Activated CD8-positive, alpha-beta memory T cell treated with anti-CD3 and anti-CD28 coated beads, Interleukin-2, amount 50 U/mL, for 4 hours (primary cell): Measurements from ENCODE around the gene TMEM114.

Experiments
- DNase-seq: peaks from one replicate; pipeline ENCODE4 v3.0.0-alpha.2; 2020

Gene TMEM114

DNA sequence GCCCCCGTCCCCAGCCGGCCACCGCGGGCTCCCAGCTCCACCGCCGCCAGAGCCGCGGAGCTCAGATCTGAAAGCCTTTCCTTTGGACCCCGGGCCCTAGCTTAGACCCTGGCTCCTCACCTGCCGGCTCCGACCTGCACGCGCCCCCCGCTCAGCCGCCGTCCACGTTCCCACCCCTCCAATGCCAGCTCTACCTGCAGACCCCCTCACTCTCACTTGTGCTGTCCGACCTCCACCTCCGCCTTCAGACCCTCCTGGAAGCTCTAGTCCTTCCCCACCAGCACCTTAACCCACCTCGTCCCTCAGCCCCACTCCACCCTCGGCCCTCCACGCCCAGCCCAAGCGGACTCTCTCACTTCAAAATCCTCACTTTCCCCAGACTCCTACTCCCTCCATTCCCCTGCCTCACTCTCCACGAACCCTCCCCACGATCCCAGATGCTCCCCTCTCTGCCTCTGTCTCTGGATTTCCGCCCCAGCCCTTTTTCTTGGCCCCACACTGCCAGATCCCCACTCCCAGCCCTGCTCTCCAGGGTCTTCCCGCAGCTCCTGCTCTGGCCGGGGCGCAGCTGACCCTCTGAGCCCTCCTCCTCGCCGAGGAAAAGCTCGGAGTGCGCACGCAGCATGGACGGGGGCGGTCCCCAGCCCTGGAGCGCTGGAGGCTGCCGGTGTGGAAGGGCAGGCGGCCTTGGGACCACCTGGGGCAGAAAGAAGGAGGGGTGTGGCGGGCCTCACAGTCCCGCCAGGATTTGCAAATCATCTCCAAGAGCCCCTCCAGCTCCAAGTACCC lies at the start of gene TMEM114:
TMEM114 (minus strand) TSS at position 612 of the 789 bp plus-strand sequence. CDS start 673 bp downstream, outside the sequence.
- DNase-seq: no peak

DNA sequence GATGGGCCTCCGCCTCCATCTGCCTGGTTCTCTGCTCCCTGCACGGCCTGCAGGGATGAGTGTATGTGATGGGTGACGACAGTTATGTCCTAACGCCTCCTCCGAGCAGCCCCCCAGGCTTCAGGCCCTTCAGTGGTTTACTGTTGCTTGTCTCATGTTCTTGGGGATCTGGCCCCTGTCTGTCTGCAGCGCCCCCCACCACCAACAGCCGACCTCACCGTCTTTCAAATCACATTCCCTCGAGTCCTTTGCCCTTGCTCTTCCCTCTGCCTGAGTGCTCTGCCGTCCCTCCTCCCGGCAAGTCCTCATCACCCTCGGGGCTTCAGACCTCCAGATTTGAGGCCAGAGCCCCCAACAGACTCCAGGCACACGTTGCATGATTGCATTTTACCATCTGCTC lies 49.4 kb upstream of the TMEM114 start:
- no peak for DNase-seq

DNA sequence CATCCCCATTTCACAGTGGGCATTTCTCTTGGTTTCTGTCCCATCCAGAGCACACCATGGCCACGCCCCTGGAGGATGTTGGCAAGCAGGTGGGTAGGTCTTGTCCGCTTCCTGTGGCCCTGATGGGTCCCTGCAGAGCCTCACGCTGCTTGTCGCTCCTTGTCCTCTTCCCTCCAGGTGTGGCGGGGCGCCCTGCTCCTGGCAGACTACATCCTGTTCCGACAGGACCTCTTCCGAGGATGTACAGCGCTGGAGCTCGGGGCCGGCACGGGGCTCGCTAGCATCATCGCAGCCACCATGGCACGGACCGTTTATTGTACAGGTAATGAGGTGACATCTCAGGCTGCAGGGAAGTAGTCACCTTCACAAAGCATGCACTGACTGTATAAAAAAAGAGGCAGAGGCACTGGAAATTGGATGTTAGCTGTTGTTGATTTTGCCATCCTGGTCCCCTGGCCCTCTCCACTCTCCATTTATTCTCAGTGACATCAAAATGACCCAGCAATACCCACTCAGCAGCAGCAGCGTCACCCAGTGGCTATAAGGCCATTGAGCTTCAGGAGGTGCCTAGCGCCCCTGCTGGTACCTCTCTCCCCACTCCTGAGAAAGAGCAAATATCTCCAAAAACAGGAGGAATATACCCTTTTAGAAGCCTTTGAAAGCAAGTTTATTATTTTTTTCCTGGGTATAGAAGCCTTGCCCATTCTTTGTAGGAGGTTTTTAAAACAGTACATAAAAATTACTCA lies 44.9 kb upstream of the TMEM114 start:
- no peak for DNase-seq

DNA sequence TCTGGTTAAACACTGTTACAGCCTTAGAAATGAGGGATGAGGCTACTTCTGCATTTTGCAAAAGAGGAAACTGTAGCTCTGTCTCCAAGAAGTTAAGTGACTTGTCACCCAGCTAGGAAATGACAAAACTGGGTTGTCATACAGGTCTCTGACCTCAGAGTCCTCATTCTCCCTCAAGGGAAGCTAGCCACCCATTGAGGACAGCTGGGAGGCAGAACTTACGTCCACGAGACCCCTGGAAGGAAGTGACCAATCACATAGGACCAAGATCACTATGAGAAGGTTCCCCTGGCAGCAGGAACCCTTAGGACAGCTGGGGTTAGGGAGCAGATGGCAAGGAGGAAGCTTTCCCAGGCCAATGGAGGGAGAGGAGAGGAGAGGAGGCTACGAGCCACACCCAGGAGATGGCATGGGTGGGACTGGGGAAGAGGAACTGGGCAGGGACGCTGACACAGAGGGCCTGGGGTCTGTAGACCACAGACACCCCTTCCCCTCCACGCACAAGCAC lies 42.4 kb upstream of the TMEM114 start:
- DNase-seq: no peak

DNA sequence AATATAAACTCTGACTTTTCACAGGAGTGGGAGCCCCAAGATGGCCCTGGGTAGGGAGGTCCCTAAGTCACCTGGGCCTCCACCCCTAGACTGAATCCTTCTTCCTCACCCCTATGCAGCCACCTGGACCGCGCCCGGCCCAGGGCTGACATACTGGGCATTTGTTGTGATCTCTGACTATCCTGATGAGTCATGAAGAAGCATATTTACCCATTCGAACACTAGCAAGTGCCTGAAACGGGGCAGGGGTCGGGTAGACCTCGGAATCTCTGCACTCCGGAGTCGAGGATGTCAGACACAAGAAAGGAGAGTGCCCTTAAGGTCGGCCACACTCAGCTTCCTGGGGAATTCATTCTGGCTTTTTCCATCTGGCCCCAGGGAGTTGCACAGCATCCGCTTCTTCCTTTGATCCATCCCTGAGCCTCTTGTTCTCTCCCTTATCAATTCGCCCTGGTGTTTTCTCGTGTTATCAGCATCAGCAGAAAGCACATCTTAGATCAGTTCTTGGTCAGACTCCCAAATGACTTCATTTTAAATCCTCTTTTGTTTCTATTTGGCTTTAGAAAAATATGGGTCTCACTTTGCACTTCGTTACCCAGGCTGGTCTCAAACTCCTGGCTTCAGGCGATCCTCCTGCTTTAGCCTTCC lies 41.6 kb upstream of the TMEM114 start:
- DNase-seq: no peak

DNA sequence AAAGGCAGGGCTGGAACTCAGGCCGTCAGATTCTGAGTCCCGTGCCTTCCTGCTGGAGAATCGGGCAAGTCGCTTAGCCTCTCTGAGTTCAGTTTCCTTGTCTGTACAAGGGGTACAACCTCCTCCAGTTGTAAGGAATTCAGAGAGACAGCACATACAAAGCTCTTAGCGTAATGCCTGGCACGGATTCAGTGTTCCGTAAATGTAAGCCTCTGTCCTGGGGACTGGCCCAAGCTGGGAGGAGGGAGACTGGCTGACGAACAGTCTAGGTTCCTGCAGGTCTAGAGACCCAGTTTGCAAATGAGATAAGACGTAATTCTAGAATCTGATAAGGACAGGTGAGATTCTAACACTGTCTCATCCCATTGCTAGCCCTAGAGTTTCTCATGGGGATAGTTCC lies 41.1 kb upstream of the TMEM114 start:
- no peak for DNase-seq

DNA sequence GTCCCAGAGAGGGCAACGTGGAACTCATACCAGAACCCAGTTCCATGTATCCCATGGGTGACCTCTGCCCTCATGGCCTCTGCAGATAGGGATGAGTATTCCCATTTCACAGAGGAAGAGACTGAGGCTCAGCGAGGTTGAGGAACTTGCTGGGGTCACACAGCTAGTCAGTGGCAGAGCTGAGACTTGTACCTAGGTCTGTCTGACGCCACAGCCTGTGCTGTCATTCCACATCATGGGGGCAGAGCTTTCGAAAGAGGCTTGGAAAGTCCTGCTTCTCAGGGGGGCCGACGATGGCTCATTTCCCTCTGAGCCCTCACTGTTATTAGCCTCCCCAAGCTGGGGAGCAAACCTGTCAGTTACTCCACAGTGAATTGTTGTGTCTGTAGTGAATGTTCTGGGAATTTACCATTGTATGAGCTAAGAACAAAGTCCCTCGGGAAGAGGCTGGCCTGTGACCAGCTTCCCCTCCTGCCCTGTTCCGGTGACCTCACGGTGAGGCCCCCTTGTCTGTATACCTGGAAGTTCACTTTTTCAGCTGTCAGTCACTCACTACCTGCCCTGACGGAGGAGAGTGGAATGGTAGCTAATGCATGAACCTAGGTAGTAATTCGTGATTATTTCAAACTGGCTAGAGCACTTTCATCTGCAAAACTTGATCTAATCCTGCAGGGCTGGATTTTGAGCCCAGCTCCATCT lies 40.1 kb upstream of the TMEM114 start:
- no peak for DNase-seq

DNA sequence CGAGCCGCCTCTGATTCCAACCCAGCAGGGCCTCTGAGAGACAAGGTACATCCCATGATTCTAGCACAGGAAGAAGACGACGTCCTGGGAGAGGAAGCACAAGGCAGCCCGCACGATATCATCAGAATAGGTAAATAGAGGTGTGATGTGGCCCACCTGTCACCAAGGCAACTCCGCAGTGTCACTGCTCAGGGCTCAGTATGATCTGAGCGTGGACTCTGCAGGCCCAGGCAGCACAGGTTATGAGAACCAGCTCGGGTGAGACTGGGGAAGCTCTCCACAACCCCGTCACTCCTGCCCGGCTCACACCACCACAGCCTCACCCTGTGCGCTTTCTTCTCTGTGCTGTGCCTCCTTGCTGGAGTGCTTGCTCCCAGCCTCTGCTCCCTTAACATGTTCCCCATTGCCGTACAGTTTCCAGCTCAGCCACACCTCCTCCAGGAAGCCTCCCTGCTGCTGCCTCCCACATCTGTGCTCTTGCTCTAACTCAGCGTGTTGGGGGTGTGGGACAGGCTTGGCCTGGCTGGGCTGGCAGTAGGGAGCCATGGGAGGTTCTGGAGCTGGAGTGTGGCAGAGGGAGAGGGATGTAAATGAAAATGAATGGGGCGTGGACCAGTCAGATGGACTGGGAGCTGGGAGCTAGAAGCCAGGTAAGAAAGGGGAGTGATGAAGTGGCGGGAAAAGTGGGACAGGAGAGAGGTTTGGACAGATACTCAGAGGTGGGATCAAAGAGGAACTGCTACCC lies 38.8 kb upstream of the TMEM114 start:
- no peak for DNase-seq

DNA sequence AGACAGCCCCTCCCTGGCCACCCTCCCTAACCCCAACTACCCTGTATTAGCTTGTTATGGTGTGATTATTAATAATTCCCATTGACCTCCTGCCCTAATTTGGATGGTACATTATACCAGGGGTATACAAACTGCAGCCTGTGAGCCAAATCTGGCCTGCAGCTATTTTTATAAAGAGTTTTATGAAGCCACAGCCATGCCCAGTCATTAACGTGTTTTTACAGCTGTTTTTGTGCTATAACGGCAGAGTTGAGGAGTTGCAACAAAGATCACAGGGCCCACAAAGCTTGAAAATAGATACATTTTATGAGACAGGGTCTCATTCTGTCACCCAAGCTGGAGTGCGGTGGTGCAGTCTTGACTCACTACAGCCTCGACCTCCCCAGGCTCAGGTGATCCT lies 37.1 kb upstream of the TMEM114 start:
- DNase-seq: no peak

DNA sequence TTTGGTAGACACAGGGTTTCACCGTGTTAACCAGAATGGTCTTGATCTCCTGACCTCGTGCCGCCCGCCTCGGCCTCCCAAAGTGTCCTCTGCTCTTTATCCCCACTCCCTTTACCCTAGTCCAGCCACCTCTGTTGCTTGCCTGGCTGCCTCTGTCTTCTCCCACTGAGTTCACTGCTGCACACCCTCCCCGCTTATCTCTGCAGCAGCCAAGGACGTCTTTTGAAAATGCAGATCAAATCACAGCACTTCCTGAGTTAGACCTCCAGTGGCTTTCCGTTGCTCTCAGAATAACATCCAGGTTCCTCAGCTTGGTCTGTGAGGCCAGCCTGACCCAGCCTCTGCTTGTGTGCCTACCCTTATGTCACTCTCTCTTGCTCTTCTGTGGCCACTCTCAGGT lies 36.6 kb upstream of the TMEM114 start:
- no peak for DNase-seq

DNA sequence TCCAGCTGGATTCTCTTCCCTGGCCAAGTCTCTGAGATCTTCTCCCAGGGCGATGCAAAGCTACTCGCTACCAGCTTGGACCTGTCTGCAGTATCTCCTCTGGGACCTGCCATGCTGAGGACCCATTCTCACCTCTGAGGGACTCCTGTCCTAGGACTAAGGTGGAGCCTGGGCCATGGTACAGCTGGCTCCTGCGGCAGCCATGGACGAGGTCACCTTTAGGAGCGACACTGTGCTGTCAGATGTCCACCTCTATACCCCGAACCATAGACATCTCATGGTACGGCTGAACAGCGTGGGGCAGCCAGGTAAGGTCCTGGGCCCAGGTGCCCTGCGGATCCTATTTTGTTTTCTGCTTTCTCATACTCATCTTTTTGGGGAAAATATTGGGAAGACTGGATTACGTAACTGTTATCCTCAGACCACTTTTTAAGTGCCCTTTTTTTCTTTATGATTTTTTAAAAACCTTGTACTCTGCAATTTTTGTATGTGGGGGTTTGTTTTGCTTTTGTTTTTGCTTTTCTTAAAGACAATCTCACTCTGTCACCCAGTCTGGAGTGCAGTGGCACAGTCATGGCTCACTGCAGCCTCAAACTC lies 35.3 kb upstream of the TMEM114 start:
- DNase-seq: no peak

DNA sequence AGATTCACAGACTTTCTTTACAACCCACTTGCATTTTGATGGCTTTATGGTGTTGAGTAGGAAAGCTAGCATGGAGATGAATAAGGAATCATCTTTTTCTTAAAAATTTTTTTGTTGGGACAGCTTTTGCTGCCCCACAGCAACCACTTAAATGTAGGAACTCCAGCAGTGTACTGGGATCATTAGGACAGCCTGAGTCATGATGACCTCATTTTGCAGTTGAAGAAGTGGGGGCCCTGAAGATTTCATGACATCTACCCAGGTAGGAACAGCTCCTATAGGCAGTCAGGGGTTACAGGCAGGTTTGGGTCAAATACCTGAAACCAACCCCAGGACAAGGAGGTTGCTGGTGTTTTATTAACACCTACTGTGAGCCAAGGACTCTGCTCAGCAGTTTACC lies 33.3 kb upstream of the TMEM114 start:
- no peak for DNase-seq

DNA sequence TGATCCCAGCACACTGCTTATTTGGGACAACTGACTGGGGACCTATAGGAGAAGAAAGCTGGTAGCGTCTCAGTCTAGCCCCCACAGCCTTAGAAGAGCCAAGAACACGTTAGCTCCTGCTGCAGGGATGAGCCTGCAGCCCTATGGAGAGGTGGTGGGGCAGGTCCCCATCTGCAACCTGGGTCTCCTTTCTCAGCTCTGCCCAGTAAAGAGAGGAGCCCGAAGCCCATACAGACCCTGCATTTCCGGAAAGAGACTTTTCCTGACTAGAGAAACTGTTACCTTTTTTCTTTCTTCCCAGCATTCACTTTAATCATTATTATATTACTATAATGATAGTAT lies 32.0 kb upstream of the TMEM114 start:
- no peak for DNase-seq

DNA sequence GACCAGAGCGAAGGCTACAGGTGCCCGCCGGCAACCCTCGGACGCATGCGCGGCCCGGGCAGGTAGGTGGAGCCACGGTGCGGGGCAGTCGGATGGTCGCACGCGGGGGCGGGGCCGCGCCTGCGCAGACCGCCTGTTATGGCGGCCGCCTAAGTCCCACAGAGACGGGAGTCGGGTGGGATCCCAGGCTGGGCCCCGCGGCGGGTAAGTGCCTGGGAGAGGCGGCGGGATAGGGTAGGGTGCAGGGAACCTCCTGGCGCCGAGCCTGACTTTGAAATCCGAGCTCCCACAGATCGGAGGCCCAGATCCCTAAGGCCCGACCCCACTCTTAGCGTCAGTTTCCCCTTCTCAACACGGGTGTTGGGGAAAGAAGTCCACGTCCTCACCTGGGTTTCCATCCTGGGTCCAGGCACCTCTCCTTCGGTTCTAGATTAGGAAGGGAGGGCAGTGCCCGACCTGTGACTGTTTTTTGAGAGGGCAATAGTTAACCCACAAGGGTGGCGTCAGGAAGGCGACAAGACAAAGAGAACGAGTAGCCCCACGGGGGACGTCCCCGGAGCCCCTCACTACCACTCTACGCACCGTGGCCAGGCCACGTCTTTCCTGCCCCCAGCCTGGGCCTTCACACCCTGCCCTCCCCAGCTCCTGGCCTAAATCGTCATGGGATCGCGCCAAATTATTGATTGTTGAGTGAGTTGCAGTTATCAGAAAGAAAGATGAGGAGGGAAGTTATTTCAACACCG lies 31.4 kb upstream of the TMEM114 start, which contains the start of gene METTL22:
METTL22 (plus strand) TSS at position 127 of the 743 bp plus-strand sequence. CDS start 3,968 bp downstream, outside the sequence.
- peak; percentile 94 for DNase-seq

DNA sequence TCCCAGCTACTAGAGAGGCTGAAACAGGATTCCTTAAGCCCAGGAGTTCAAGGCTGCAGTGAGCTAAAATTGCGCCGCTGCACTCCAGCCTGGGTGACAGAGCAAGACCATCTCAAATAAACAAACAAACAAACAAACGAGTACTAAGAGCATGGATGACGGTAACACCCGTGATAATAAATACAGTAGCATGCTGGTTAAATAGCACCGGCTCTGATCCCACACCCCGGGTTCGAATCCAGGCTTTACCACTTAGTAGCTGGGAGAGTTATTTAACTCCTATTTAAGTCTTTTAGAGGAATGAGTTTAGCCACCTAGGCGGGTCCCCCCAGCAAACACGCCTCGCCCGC lies 30.9 kb upstream of the TMEM114 start:
- DNase-seq: no peak

DNA sequence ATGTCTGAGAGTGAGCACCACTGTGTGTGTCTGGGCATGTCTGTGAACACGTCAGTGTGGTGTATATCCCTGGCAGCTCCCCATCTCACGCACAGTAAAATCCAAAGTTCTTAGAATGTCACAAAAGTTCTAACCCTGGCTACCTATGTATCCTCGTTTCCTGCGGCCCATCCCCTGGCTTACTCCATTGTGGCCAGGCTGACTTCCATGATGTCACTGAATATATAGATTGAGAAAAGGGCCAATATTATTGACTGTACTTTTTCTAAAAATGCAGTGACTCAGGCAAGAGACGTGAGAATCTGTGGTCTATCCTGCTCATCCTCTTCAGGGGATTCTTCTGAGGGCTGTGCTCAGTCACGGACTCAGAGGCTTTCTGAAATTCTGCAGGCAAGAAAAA lies 30.2 kb upstream of the TMEM114 start:
- DNase-seq: no peak

DNA sequence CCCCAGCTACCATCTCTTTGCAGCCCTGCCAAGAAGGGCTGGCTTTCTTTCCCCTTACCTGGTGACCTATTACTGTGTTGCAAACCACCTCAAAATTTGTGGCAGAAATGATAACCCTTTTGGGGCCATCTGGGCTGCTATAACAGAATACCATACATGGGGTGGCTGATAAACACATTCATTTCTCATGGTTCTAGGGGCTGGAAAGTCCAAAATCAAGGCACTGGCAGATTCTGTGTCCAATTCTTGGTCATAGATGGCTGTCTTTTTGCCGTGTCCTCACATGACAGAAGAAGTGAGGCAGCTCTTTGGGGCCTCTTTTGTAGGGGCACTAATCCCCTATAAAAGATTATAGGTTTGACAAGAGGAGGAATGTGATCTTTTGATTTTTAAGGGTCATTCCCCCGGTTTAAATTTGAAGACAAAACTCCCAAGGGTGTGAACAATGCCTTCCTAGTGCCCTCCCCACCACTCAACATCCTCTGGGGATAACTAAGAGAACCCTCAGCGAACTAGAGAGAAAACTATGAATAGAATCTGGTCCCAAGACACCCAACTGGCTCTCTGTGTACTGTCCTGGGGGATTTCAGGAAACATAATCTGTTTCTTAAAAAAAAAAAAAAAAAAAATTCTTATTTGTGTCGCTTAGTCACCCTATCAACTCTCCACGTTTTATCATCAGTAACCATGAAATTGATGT lies 29.5 kb upstream of the TMEM114 start:
- DNase-seq: no peak

DNA sequence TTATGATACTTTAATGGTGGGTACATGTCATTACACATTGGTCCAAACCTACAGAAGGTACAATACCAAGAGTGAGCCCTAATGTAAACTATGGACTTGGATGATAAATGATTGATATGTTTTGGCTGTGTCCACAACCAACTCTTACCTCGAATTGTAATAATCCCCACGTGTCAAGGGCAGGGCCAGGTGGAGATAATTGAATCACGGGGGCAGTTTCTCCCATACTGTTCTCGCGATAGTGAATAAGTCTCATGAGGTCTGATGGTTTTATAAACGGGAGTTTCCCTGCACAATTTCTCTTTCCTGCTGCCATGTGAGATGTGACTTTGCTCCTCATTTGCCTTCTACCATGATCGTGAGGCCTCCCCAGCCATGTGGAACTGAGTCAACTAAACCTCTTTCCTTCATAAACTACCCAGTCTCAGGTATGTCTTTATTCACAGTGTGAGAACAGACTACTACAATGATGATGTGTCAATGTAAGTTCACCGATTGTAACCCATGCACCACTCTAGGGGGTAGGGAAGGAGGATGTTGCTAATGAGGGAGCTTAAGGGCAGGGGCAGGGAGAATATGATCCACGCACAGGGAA lies 24.2 kb upstream of the TMEM114 start:
- no peak for DNase-seq

DNA sequence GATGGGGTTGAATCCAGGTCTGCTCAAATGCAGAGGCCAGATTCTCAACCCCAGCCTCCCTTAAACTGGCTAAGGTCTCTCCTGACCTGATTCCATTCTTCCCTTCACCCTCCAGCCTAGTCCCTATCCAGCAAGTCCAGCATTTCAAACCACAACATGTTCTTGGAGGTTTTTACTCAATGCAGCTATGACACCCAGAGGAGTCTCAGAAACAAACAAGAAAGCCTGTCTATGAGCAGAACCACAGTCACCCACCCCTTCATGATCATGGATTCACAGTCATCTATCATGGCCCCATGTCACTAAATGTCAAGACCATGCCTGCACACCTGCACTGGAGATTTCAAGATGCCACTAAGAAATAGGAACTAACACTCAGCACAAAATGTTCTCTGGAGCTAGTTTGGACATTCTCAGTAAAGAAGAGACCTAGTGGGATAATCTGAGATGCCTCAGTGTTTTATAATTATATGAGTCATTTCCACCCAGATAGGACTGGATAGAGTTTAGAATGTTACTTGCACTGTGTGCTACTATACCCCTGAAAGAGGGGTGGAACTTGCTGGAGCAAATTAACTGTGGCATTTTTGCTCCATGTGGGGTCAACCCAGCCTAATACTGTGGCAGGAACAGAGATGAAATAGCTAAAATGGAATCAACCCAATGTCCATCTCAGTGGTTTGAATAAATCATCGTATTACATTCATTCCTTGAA lies 21.7 kb upstream of the TMEM114 start:
- no peak for DNase-seq
